ENCODE results near the gene PGBD4. TPM values are rescaled to one million over a fixed set of nuclear protein-coding genes. Genes with fewer than 3 reads are reported as not detected.

The PGBD4 gene
- total and polyA plus RNA-seq, 2 donors (not counting 3 experiments of a cell fraction or from before 2014, with no cell fraction given) = 0.39 to 1.1 TPM

DNA sequence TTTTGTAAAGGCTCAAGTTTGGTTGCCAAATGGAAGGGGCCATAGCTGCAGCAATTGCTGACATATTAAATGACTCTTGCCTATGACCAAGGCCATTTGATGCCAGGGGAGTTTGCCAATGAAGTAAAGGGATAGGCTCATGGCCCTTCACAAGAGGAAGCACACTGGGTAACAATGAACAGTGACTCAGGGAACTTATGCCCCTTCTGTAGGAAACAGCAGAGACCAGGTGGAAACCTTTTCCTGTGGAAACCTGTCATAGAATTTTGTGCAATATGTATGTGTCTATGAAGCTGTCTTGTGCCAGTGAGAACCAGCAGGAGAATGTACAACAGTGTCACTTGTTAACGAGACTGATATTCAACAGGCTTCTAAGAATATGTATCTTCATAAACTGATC, 37.4 kb upstream of the PGBD4 start:
- Histone ChIP-seq H3K4me1 (ENCODE audit: control insufficient read depth, extremely low read depth, insufficient read depth, low read length) (no peaks in the 10 kb centered on the region), H3K4me3 (replicated peaks in 1 of 3; ENCODE audit: insufficient read depth in 1 of 3, low read depth in 1 of 3, low read length in 3 of 3) (no peak overlapping the region), H4K20me1 (replicated peaks; ENCODE audit: control insufficient read depth, extremely low read depth, insufficient read depth, low read length) (no peaks in the 10 kb centered on the region), H3K79me2 (ENCODE audit: control insufficient read depth, insufficient read depth, low read length) (no peaks in the 10 kb centered on the region), H3K9me3 (replicated peaks; ENCODE audit: control insufficient read depth, insufficient read depth, low read length) (no peaks in the 10 kb centered on the region), H3K36me3 (ENCODE audit: control insufficient read depth in 2 of 2, extremely low read depth in 1 of 2, insufficient read depth in 2 of 2, low read length in 2 of 2) (no peaks in the 10 kb centered on the region), H3K9me1 (replicated peaks; ENCODE audit: control insufficient read depth, extremely low read depth, insufficient read depth, low read length) (no peaks in the 10 kb centered on the region), H3K27me3 (ENCODE audit: control insufficient read depth in 2 of 2, insufficient read depth in 2 of 2, low read length in 2 of 2) (no peaks in the 10 kb centered on the region), H3K27ac (ENCODE audit: insufficient read depth, low read depth, low read length) (no peak overlapping the region), H2AFZ (ENCODE audit: low read depth, low read length) (no peak overlapping the region), H3K4me2 (ENCODE audit: insufficient read depth, low read length) (no peak overlapping the region), H3K9ac (replicated peaks; ENCODE audit: extremely low read depth, insufficient read depth, low read length) (no peak overlapping the region)
- dilution Hi-C loops (cut with MboI; ENCODE audit: extremely low pct_ligation_motif_present, low sequenced_read_pairs) (no loop called here), intact Hi-C loops (cut with micrococcal nuclease) (no loop called here)
- DNase-seq (ENCODE audit: low read depth, low spot score) (no peak), FAIRE-seq (no peak)
- TF ChIP-seq POLR2A (IDR thresholded peaks at IDR 0.05; ENCODE audit: low read depth, low read length) = no peak
- no peak for TF ChIP-seq EZH2 (IDR thresholded peaks at IDR 0.05; ENCODE audit: borderline replicate concordance, low read depth, low read length, severe bottlenecking)
- no peak for TF ChIP-seq POLR2AphosphoS5 (IDR thresholded peaks at IDR 0.05; ENCODE audit: insufficient read depth, low read depth, low read length)
- no peak for TF ChIP-seq FOS (IDR thresholded peaks at IDR 0.05; ENCODE audit: borderline replicate concordance, insufficient read depth, low read length)
- TF ChIP-seq MYC (IDR thresholded peaks at IDR 0.05; ENCODE audit: low read depth, low read length) = no peak
- no peak for TF ChIP-seq GATA2 (IDR thresholded peaks at IDR 0.05; ENCODE audit: insufficient read depth, insufficient read length, low read depth, low read length)
- TF ChIP-seq, protein P1, sequence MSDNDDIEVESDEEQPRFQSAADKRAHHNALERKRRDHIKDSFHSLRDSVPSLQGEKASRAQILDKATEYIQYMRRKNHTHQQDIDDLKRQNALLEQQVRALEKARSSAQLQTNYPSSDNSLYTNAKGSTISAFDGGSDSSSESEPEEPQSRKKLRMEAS (IDR thresholded peaks at IDR 0.05; ENCODE audit: insufficient read depth, insufficient read length) = no peak
- TF ChIP-seq JUN (IDR thresholded peaks at IDR 0.05; ENCODE audit: borderline replicate concordance, insufficient read depth, insufficient read length, low read depth) = no peak
- TF ChIP-seq, protein P2, sequence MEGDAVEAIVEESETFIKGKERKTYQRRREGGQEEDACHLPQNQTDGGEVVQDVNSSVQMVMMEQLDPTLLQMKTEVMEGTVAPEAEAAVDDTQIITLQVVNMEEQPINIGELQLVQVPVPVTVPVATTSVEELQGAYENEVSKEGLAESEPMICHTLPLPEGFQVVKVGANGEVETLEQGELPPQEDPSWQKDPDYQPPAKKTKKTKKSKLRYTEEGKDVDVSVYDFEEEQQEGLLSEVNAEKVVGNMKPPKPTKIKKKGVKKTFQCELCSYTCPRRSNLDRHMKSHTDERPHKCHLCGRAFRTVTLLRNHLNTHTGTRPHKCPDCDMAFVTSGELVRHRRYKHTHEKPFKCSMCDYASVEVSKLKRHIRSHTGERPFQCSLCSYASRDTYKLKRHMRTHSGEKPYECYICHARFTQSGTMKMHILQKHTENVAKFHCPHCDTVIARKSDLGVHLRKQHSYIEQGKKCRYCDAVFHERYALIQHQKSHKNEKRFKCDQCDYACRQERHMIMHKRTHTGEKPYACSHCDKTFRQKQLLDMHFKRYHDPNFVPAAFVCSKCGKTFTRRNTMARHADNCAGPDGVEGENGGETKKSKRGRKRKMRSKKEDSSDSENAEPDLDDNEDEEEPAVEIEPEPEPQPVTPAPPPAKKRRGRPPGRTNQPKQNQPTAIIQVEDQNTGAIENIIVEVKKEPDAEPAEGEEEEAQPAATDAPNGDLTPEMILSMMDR (IDR thresholded peaks at IDR 0.05; ENCODE audit: extremely low read depth in 1 of 2, insufficient read depth in 1 of 2, low read depth in 1 of 2, low read length in 2 of 2) = no peak
- BruUV-seq (replicated peaks) = no TSS peak
- ChIA-PET CTCF (interaction anchor here (0.6 to 6.3 kb wide), 4 partner anchors 45 to 523 kb away, joined by 3 to 67 read pairs (median 8); partner anchors contain the start of gene KATNBL1), POLR2A (no interaction called here)

All from endothelial cell of umbilical vein (primary cell).